Measurements from ENCODE around the gene FANCF.
"Not testable (repeated sequence)": the region's sequence is repeated elsewhere in the genome, so short reads cannot be mapped to it uniquely, and the experiment has no call there.

Gene FANCF

DNA sequence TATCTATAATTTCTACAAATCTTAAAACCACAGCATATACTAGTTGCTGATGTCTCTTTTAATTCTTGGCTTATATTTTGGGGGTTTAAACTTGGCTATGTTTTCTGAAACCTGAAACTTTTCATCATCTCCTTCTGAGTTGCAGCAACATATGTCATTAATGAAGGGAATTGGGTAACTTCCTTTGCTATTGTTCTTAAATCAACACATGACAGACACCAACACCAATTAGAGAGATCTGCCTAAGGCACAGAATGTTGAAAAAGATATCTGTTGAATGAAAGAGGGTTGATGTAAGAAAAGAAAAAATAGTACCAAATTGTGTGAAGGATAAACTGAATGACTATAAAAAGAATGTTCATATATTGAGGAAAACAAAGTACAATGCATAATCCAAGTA lies 30.5 kb upstream of the FANCF start:
- H3K27ac ChIP-seq (ENCODE audit: low read depth, low read length) = no peak overlapping the region
- H2AK5ac ChIP-seq (ENCODE audit: low read length) = no peak overlapping the region
- no peak overlapping the region for H3K23ac ChIP-seq (ENCODE audit: low read length)
- H4K5ac ChIP-seq (ENCODE audit: low read length) = no peak overlapping the region
- H4K8ac ChIP-seq (ENCODE audit: low read depth, low read length) = no peak overlapping the region
- H3K4me3 ChIP-seq (ENCODE audit: low read length) = no peak overlapping the region
- DNase-seq = peak; percentile 41
- H3K79me1 ChIP-seq (ENCODE audit: low read length) = no peaks in the 10 kb centered on the region
- H3K4me1 ChIP-seq (ENCODE audit: control insufficient read depth, low read depth, low read length) = no peaks in the 10 kb centered on the region
- no peaks in the 10 kb centered on the region for H3K36me3 ChIP-seq (ENCODE audit: control insufficient read depth, insufficient read depth, low read length)
- H3K9ac ChIP-seq (ENCODE audit: low read length) = no peak overlapping the region
- H3K4me2 ChIP-seq (ENCODE audit: low read length) = no peak overlapping the region
- H2BK5ac ChIP-seq (ENCODE audit: low read length) = no peak overlapping the region
- H2BK120ac ChIP-seq (ENCODE audit: low read depth, low read length) = no peak overlapping the region
- H3K27me3 ChIP-seq (ENCODE audit: insufficient read depth, low read length, poor library complexity) = no peaks in the 10 kb centered on the region
- no peak overlapping the region for H3K56ac ChIP-seq (ENCODE audit: low read length)
- H2BK15ac ChIP-seq (replicated peaks; ENCODE audit: low read depth) = no peak overlapping the region
- H3K79me2 ChIP-seq (ENCODE audit: control insufficient read depth, insufficient read depth, low read length) = no peaks in the 10 kb centered on the region
- no peak overlapping the region for H3K4ac ChIP-seq (ENCODE audit: low read depth, low read length)
- no peak overlapping the region for H3K18ac ChIP-seq (ENCODE audit: low read length)

DNA sequence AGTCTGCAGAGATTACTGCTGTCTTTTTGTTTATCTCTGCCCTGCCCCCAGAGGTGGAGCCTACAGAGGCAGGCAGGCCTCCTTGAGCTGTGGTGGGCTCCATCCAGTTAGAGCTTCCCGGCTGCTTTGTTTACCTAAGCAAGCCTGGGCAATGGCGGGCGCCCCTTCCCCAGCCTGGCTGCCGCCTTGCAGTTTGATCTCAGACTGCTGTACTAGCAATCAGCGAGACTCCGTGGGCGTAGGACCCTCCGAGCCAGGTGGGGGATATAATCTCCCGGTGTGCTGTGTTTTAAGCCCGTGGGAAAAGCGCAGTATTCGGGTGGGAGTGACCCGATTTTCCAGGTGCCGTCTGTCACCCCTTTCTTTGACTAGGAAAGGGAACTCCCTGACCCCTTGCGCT lies 26.7 kb upstream of the FANCF start:
- not testable (repeated sequence) for H3K56ac ChIP-seq (ENCODE audit: low read length); H3K27me3 ChIP-seq (ENCODE audit: insufficient read depth, low read length, poor library complexity); H3K4me1 ChIP-seq (ENCODE audit: control insufficient read depth, low read depth, low read length); H3K79me1 ChIP-seq (ENCODE audit: low read length); H3K23ac ChIP-seq (ENCODE audit: low read length); H3K9ac ChIP-seq (ENCODE audit: low read length); H2BK120ac ChIP-seq (ENCODE audit: low read depth, low read length); H4K5ac ChIP-seq (ENCODE audit: low read length); DNase-seq; H3K4ac ChIP-seq (ENCODE audit: low read depth, low read length); H3K36me3 ChIP-seq (ENCODE audit: control insufficient read depth, insufficient read depth, low read length); H3K27ac ChIP-seq (ENCODE audit: low read depth, low read length); H2AK5ac ChIP-seq (ENCODE audit: low read length); H3K18ac ChIP-seq (ENCODE audit: low read length); H3K79me2 ChIP-seq (ENCODE audit: control insufficient read depth, insufficient read depth, low read length); H3K4me3 ChIP-seq (ENCODE audit: low read length); H3K4me2 ChIP-seq (ENCODE audit: low read length); H4K8ac ChIP-seq (ENCODE audit: low read depth, low read length); H2BK5ac ChIP-seq (ENCODE audit: low read length); H2BK15ac ChIP-seq (replicated peaks; ENCODE audit: low read depth)
- no CpG with 5 or more reads among the region's 15 CpGs for WGBS (ENCODE audit: extremely low coverage, insufficient coverage, low lambda C conversion rate)

DNA sequence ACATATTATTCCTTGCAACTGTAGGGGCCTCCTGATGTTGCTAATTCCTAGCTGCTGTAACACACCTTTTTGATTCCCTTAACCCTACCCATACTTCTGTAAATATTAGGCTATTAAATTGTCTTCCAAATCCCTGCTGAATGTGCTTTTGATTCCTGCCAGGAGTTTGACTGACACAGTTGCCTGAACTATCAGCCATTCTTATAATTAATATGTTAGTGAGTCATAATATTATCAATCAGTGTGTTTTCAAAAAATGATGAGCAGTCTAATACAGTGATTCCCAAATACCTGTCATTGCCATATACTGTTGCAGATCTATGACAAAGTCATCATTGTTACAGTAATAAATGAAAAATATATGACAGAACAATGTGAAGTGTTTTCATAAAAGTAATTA lies 15.9 kb upstream of the FANCF start:
- DNase-seq = no peak

DNA sequence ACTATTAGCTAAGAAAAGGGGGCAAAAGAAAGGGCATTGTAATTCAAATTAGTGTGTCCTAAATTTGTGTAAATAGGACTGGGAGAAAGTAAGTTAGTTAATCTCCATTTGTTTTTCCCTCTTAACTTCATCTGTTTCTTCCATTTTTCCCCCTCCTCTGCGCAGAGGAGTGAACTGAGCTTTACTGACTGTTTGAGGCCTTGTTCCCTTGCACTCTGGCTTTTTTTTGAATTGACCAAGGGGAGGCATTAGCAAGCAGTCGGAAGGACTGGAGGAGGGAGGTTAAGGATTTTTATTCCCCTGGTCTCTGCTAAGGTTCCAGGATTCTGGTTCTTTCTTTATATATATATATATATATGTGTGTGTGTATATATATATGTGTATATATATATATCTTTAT lies 15.2 kb upstream of the FANCF start:
- no CpG with 5 or more reads among the region's 2 CpGs for WGBS (ENCODE audit: extremely low coverage, insufficient coverage, low lambda C conversion rate)

More for the DNA sequence above, 15.9 kb upstream of the FANCF start:
- no peaks in the 10 kb centered on the region for H3K79me1 ChIP-seq (ENCODE audit: low read length)
- H2BK5ac ChIP-seq (ENCODE audit: low read length) = no peak overlapping the region
- H4K8ac ChIP-seq (ENCODE audit: low read depth, low read length) = no peak overlapping the region
- no peak overlapping the region for H4K5ac ChIP-seq (ENCODE audit: low read length)
- H3K4me2 ChIP-seq (ENCODE audit: low read length) = no peak overlapping the region
- no peak overlapping the region for H3K23ac ChIP-seq (ENCODE audit: low read length)
- H3K4me3 ChIP-seq (ENCODE audit: low read length) = no peak overlapping the region
- no peak overlapping the region for H3K56ac ChIP-seq (ENCODE audit: low read length)
- H3K36me3 ChIP-seq (ENCODE audit: control insufficient read depth, insufficient read depth, low read length) = no peaks in the 10 kb centered on the region
- no peaks in the 10 kb centered on the region for H3K4me1 ChIP-seq (ENCODE audit: control insufficient read depth, low read depth, low read length)
- H2BK15ac ChIP-seq (replicated peaks; ENCODE audit: low read depth) = no peak overlapping the region
- H3K27ac ChIP-seq (ENCODE audit: low read depth, low read length) = no peak overlapping the region
- no peak overlapping the region for H3K18ac ChIP-seq (ENCODE audit: low read length)
- no peak overlapping the region for H3K4ac ChIP-seq (ENCODE audit: low read depth, low read length)
- no peak overlapping the region for H3K9ac ChIP-seq (ENCODE audit: low read length)
- no peaks in the 10 kb centered on the region for H3K79me2 ChIP-seq (ENCODE audit: control insufficient read depth, insufficient read depth, low read length)
- no peak overlapping the region for H2AK5ac ChIP-seq (ENCODE audit: low read length)
- H2BK120ac ChIP-seq (ENCODE audit: low read depth, low read length) = no peak overlapping the region
- H3K27me3 ChIP-seq (ENCODE audit: insufficient read depth, low read length, poor library complexity) = no peaks in the 10 kb centered on the region

DNA sequence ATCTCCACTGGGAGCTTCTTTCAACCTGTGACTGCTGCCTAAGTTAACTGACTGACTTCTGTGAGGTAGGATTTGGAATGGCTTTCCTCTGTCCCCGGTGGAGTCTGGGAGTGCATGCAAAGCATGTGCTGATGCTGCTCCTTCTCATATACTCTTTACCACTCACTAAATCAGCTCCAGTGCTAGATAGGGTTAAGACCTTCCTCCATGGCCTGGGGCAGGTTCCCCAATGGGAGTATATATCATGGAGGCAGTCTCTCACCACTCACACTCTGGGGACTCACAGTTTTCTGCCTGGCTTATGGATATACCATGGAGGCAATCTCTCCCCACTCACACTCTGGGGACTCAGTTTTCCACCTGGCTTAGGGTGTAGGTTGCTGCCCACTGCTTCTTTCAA lies 10.1 kb upstream of the FANCF start:
- H3K27me3 ChIP-seq (ENCODE audit: insufficient read depth, low read length, poor library complexity) = no peaks in the 10 kb centered on the region
- H3K4me1 ChIP-seq (ENCODE audit: control insufficient read depth, low read depth, low read length) = no peaks in the 10 kb centered on the region
- no peak overlapping the region for H4K8ac ChIP-seq (ENCODE audit: low read depth, low read length)
- H4K5ac ChIP-seq (ENCODE audit: low read length) = no peak overlapping the region
- peak; percentile 21 for DNase-seq
- no peak overlapping the region for H3K27ac ChIP-seq (ENCODE audit: low read depth, low read length)
- H2AK5ac ChIP-seq (ENCODE audit: low read length) = no peak overlapping the region
- H2BK15ac ChIP-seq (replicated peaks; ENCODE audit: low read depth) = no peak overlapping the region
- WGBS (ENCODE audit: extremely low coverage, insufficient coverage, low lambda C conversion rate) = no CpG with 5 or more reads among the region's 1 CpG
- no peak overlapping the region for H3K9ac ChIP-seq (ENCODE audit: low read length)
- no peak overlapping the region for H3K56ac ChIP-seq (ENCODE audit: low read length)
- H3K4me2 ChIP-seq (ENCODE audit: low read length) = no peak overlapping the region
- no peak overlapping the region for H3K4ac ChIP-seq (ENCODE audit: low read depth, low read length)
- no peak overlapping the region for H3K4me3 ChIP-seq (ENCODE audit: low read length)
- H3K79me1 ChIP-seq (ENCODE audit: low read length) = no peaks in the 10 kb centered on the region
- H3K36me3 ChIP-seq (ENCODE audit: control insufficient read depth, insufficient read depth, low read length) = no peaks in the 10 kb centered on the region
- H3K79me2 ChIP-seq (ENCODE audit: control insufficient read depth, insufficient read depth, low read length) = no peaks in the 10 kb centered on the region
- no peak overlapping the region for H2BK5ac ChIP-seq (ENCODE audit: low read length)
- no peak overlapping the region for H3K23ac ChIP-seq (ENCODE audit: low read length)
- H3K18ac ChIP-seq (ENCODE audit: low read length) = no peak overlapping the region
- H2BK120ac ChIP-seq (ENCODE audit: low read depth, low read length) = no peak overlapping the region

More for the DNA sequence above, 15.2 kb upstream of the FANCF start:
- DNase-seq = no peak
- H3K4me3 ChIP-seq (ENCODE audit: low read length) = no peak overlapping the region
- no peaks in the 10 kb centered on the region for H3K4me1 ChIP-seq (ENCODE audit: control insufficient read depth, low read depth, low read length)
- H2BK15ac ChIP-seq (replicated peaks; ENCODE audit: low read depth) = no peak overlapping the region
- no peak overlapping the region for H3K23ac ChIP-seq (ENCODE audit: low read length)
- H4K5ac ChIP-seq (ENCODE audit: low read length) = no peak overlapping the region
- no peak overlapping the region for H4K8ac ChIP-seq (ENCODE audit: low read depth, low read length)
- no peaks in the 10 kb centered on the region for H3K36me3 ChIP-seq (ENCODE audit: control insufficient read depth, insufficient read depth, low read length)
- H3K56ac ChIP-seq (ENCODE audit: low read length) = no peak overlapping the region
- no peak overlapping the region for H2AK5ac ChIP-seq (ENCODE audit: low read length)
- H2BK5ac ChIP-seq (ENCODE audit: low read length) = no peak overlapping the region
- no peaks in the 10 kb centered on the region for H3K79me2 ChIP-seq (ENCODE audit: control insufficient read depth, insufficient read depth, low read length)
- no peaks in the 10 kb centered on the region for H3K79me1 ChIP-seq (ENCODE audit: low read length)
- no peak overlapping the region for H3K4me2 ChIP-seq (ENCODE audit: low read length)
- H3K27me3 ChIP-seq (ENCODE audit: insufficient read depth, low read length, poor library complexity) = no peaks in the 10 kb centered on the region
- H2BK120ac ChIP-seq (ENCODE audit: low read depth, low read length) = no peak overlapping the region
- H3K18ac ChIP-seq (ENCODE audit: low read length) = no peak overlapping the region
- no peak overlapping the region for H3K27ac ChIP-seq (ENCODE audit: low read depth, low read length)
- no peak overlapping the region for H3K4ac ChIP-seq (ENCODE audit: low read depth, low read length)
- no peak overlapping the region for H3K9ac ChIP-seq (ENCODE audit: low read length)

DNA sequence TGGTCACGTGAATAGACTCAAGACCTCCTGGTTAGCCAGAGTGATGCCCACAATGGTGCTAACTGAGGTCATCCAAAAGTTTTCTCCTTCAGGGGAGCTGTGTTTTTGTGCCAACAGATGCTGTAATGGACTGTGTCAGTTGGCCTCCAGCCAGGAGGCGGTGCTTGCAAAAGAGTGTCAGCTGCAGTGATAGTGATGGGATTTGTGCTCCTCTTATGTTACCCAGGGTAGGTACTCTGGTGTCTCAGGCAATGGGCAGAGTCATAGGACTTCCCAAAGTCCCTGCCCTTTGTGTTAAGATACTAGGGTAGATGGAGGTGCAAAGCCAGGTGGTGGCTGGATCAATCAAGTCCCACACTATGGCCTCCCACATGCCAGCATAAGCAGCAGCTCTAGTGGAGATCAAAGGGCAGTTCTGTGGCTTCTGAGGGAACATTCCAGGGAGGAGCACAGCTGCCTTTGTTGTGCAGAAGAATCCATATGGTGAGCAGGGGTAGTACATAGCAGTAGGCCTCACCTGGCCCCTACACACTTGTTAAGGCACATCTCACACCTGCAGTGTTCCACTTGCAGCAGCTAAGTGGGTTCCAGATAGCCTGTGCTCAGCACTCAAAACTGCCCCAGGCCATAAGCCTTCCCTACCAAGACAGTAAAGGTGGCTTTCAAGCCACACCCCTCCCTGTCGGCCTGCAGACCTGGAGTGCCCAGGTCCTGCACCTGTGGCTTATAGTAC lies 9.4 kb upstream of the FANCF start:
- no peaks in the 10 kb centered on the region for H3K4me1 ChIP-seq (ENCODE audit: control insufficient read depth, low read depth, low read length)
- no peaks in the 10 kb centered on the region for H3K27me3 ChIP-seq (ENCODE audit: insufficient read depth, low read length, poor library complexity)
- H3K4me2 ChIP-seq (ENCODE audit: low read length) = no peak overlapping the region
- H3K23ac ChIP-seq (ENCODE audit: low read length) = no peak overlapping the region
- no CpG with 5 or more reads among the region's 3 CpGs for WGBS (ENCODE audit: extremely low coverage, insufficient coverage, low lambda C conversion rate)
- no peaks in the 10 kb centered on the region for H3K36me3 ChIP-seq (ENCODE audit: control insufficient read depth, insufficient read depth, low read length)
- H2BK5ac ChIP-seq (ENCODE audit: low read length) = no peak overlapping the region
- H4K8ac ChIP-seq (ENCODE audit: low read depth, low read length) = no peak overlapping the region
- H3K18ac ChIP-seq (ENCODE audit: low read length) = no peak overlapping the region
- H3K79me2 ChIP-seq (ENCODE audit: control insufficient read depth, insufficient read depth, low read length) = no peaks in the 10 kb centered on the region
- H3K4ac ChIP-seq (ENCODE audit: low read depth, low read length) = no peak overlapping the region
- H2BK120ac ChIP-seq (ENCODE audit: low read depth, low read length) = no peak overlapping the region
- no peak overlapping the region for H2AK5ac ChIP-seq (ENCODE audit: low read length)
- H3K56ac ChIP-seq (ENCODE audit: low read length) = no peak overlapping the region
- no peak overlapping the region for H3K27ac ChIP-seq (ENCODE audit: low read depth, low read length)
- DNase-seq = peak; percentile 36
- no peak overlapping the region for H2BK15ac ChIP-seq (replicated peaks; ENCODE audit: low read depth)
- H3K4me3 ChIP-seq (ENCODE audit: low read length) = no peak overlapping the region
- no peak overlapping the region for H3K9ac ChIP-seq (ENCODE audit: low read length)
- no peaks in the 10 kb centered on the region for H3K79me1 ChIP-seq (ENCODE audit: low read length)
- no peak overlapping the region for H4K5ac ChIP-seq (ENCODE audit: low read length)

All from mesendoderm (in vitro differentiated cells).